Upper lobe of left lung (tissue), 4 donors: ENCODE results near the gene SCUBE1.

Source experiments
- CTCF ChIP-seq, 6 experiments: fragments of 450-650 bp in 4 of 6; fragments of 200-600 bp in 2 of 6; sonication (generic) in 2 of 6; IDR thresholded peaks; one replicate each; pipeline ENCODE4 v1.5.1; 2016 to 2019; ENCODE audit warnings: antibody characterized with exemption in 6 of 6
- EP300 ChIP-seq, 4 donors: sonication (generic); formaldehyde crosslinking; IDR thresholded peaks; one replicate each; pipeline ENCODE4 v1.5.1; 2017; ENCODE audit warnings: antibody characterized with exemption in 4 of 4, control low read depth in 2 of 4
- POLR2A ChIP-seq, 4 donors: fragments of 450-650 bp; IDR thresholded peaks; one replicate each; pipeline ENCODE4 v1.5.1; 2016 to 2017; ENCODE audit warnings: antibody characterized with exemption in 4 of 4, mild to moderate bottlenecking in 2 of 4
- POLR2AphosphoS5 ChIP-seq, 2 donors: sonication (generic); formaldehyde crosslinking; IDR thresholded peaks; one replicate each; pipeline ENCODE4 v1.5.1; 2017; ENCODE audit warnings: antibody characterized with exemption in 2 of 2

- TF ChIP-seq POLR2A (IDR thresholded peaks at IDR 0.05) = no peak
- no peak for TF ChIP-seq CTCF (IDR thresholded peaks at IDR 0.05)
- TF ChIP-seq POLR2AphosphoS5 (IDR thresholded peaks at IDR 0.05) = no peak
- no peak for TF ChIP-seq EP300 (IDR thresholded peaks at IDR 0.05)
Observed at GRCh38 chr22:43363315-43364168, 20.4 kb upstream of the SCUBE1 start.
